ENCODE measurements around the gene CDH12.

DNA sequence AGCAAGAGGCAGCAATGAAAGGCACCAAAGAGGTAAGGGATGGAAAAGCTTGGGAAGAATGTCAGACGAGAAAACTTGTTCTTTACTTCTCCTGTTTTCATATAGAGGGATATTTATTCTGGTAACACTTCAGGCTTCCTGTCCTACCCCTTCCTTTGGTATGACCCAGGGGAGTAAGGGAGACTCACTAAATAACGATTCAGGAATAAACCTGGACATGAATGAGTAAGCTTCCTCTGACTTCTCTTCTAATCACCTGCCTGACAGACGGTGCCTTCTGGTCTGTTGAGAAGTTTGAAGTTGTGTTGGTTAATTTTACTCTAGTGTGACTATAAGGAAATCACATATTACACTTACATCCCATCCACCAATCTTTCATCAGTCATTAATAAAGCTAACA is 461.2 kb downstream of the CDH12 start:
- no peak for TF ChIP-seq POLR2A (IDR thresholded peaks at IDR 0.05)
- TF ChIP-seq CTCF (IDR thresholded peaks at IDR 0.05), result no peak

All from lower leg skin (tissue), 3 donors.